ENCODE results near the gene EIF5. TPM values are rescaled to one million over a fixed set of nuclear protein-coding genes. Genes with fewer than 3 reads are reported as not detected.
A peak's percentile ranks its signal among the peaks of the same experiment; 100 is the strongest.

Gene EIF5
- total RNA-seq = 100 to 1,000 TPM; 165 to 555 (median 245) TPM
- 100 to 1,000 TPM in 1 of 3 donors, 10 to 100 TPM in 2; 35.7 to 316 (median 49.1) TPM for polyA plus RNA-seq
- long read RNA-seq, donor 1, full-length matches to known transcripts = 27 of 90 reads
- long read RNA-seq, donor 1, partial matches to known transcripts = 63 of 90 reads
- long read RNA-seq, donor 1, other reads (novel, unspliced or antisense) = 0 of 90 reads
- long read RNA-seq, donor 2, full-length matches to known transcripts = 12 of 19 reads
- long read RNA-seq, donor 2, partial matches to known transcripts = 7 of 19 reads
- long read RNA-seq, donor 2, other reads (novel, unspliced or antisense) = 0 of 19 reads
- long read RNA-seq, donor 3, full-length matches to known transcripts = 24 of 68 reads
- long read RNA-seq, donor 3, partial matches to known transcripts = 44 of 68 reads
- long read RNA-seq, donor 3, other reads (novel, unspliced or antisense) = 0 of 68 reads
- long read RNA-seq, donor 4, full-length matches to known transcripts = 35 of 523 reads
- long read RNA-seq, donor 4, partial matches to known transcripts = 460 of 523 reads
- long read RNA-seq, donor 4, other reads (novel, unspliced or antisense) = 28 of 523 reads
- long read RNA-seq, donor 5, full-length matches to known transcripts = 333 of 449 reads
- long read RNA-seq, donor 5, partial matches to known transcripts = 60 of 449 reads
- long read RNA-seq, donor 5, other reads (novel, unspliced or antisense) = 56 of 449 reads
- long read RNA-seq, donor 6, full-length matches to known transcripts = 8 of 190 reads
- long read RNA-seq, donor 6, partial matches to known transcripts = 175 of 190 reads
- long read RNA-seq, donor 6, other reads (novel, unspliced or antisense) = 7 of 190 reads
- long read RNA-seq, donor 7, full-length matches to known transcripts = 15 of 27 reads
- long read RNA-seq, donor 7, partial matches to known transcripts = 12 of 27 reads
- long read RNA-seq, donor 7, other reads (novel, unspliced or antisense) = 0 of 27 reads
- long read RNA-seq, donor 8, full-length matches to known transcripts = 20 of 81 reads
- long read RNA-seq, donor 8, partial matches to known transcripts = 61 of 81 reads
- long read RNA-seq, donor 8, other reads (novel, unspliced or antisense) = 0 of 81 reads
- long read RNA-seq, donor 9, full-length matches to known transcripts = 24 of 52 reads
- long read RNA-seq, donor 9, partial matches to known transcripts = 28 of 52 reads
- long read RNA-seq, donor 9, other reads (novel, unspliced or antisense) = 0 of 52 reads
- long read RNA-seq, donor 10, full-length matches to known transcripts = 9 of 87 reads
- long read RNA-seq, donor 10, partial matches to known transcripts = 78 of 87 reads
- long read RNA-seq, donor 10, other reads (novel, unspliced or antisense) = 0 of 87 reads

GRCh38 chr14:103333754-103334643 lies at the start of gene EIF5:
Gene EIF5 (plus strand): TSS chr14:103334237. CDS start chr14:103335861, 1,624 bp downstream.
- Histone ChIP-seq H3K9me3 (replicated peaks in 1 of 3) (no peaks in the 10 kb centered on the region), H3K27ac (peak within 1 kb of the TSS; percentile 98 to 100 (median 99)), H3K36me3 (replicated peaks in 1 of 2) (peaks cover 0 to 40% of the 10 kb centered on the region in 2 donors), H3K4me1 (replicated peaks in 1 of 2) (peaks cover 16 to 31% of the 10 kb centered on the region in 2 donors), H3K27me3 (no peaks in the 10 kb centered on the region), H3K4me3 (peak within 1 kb of the TSS; percentile 88 to 98 (median 96))
- intact Hi-C loops (cut with DNase I) = loop anchor here in 1 of 2 donors (10.0 kb wide), 1 partner anchor 161 kb away; no protein-coding TSS in a partner anchor
- peak; percentile 99 to 100 (median 100) for DNase-seq
- WGBS, 4 donors = 0 to 2% (median 1%) methylated on average over 24 to 103 of the region's 103 CpGs
- TF ChIP-seq CTCF (IDR thresholded peaks at IDR 0.05) = peak in 4 of 6 experiments; percentile 55 to 77 (median 69)
- TF ChIP-seq POLR2A (IDR thresholded peaks at IDR 0.05) = peak; percentile 99 to 100

- WGBS, 4 donors = 67 to 75% (median 71%) methylated on average over 9 of the region's 9 CpGs
- H3K27me3 ChIP-seq = no peaks in the 10 kb centered on the region
- no peak overlapping the region for H3K27ac ChIP-seq
- no peaks in the 10 kb centered on the region for H3K9me3 ChIP-seq (replicated peaks in 1 of 3)
- no peaks in the 10 kb centered on the region for H3K4me1 ChIP-seq (replicated peaks in 1 of 2)
- peak in 6 of 7 donors; percentile 26 to 66 (median 47) for DNase-seq
- no peak for TF ChIP-seq CTCF (IDR thresholded peaks at IDR 0.05)
- no peak for TF ChIP-seq POLR2A (IDR thresholded peaks at IDR 0.05)
- intact Hi-C loops (cut with DNase I) = no loop called here
- H3K4me3 ChIP-seq = no peak overlapping the region
- no peaks in the 10 kb centered on the region for H3K36me3 ChIP-seq (replicated peaks in 1 of 2)
Measured at GRCh38 chr14:103284574-103285467, 49.2 kb upstream of the EIF5 start.

GRCh38 chr14:103286460-103286859 lies 47.6 kb upstream of the EIF5 start:
- no peaks in the 10 kb centered on the region for H3K27me3 ChIP-seq
- intact Hi-C loops (cut with DNase I) = no loop called here

More at GRCh38 chr14:103286460-103286859, 47.6 kb upstream of the EIF5 start:
- H3K9me3 ChIP-seq (replicated peaks in 1 of 3) = no peaks in the 10 kb centered on the region
- no peaks in the 10 kb centered on the region for H3K36me3 ChIP-seq (replicated peaks in 1 of 2)
- no peak overlapping the region for H3K4me3 ChIP-seq
- no peak for TF ChIP-seq CTCF (IDR thresholded peaks at IDR 0.05)
- no peak for TF ChIP-seq POLR2A (IDR thresholded peaks at IDR 0.05)
- no peaks in the 10 kb centered on the region for H3K4me1 ChIP-seq (replicated peaks in 1 of 2)
- WGBS, 4 donors = 73 to 90% (median 84%) methylated on average over 2 of the region's 2 CpGs
- DNase-seq = peak in 2 of 7 donors; percentile 2 to 28
- no peak overlapping the region for H3K27ac ChIP-seq
